H9 (cell line): Measurements from ENCODE around the gene ERMP1. TPM values are rescaled to one million over a fixed set of nuclear protein-coding genes. Genes with fewer than 3 reads are reported as not detected.

Experiments used
- DNase-seq: peaks from one replicate; pipeline ENCODE4 v3.0.0-alpha.2; 2017
- H2AFZ ChIP-seq: one replicate; pipeline ENCODE4 v1.6.1; 2013; ENCODE audit warnings: mild to moderate bottlenecking, low read length, control low read depth, moderate library complexity
- H2AK5ac ChIP-seq: 2 replicates; pipeline ENCODE4 v1.6.1; 2013; ENCODE audit warnings: low read length, control low read depth, mixed read lengths; ENCODE audit not compliant: insufficient read length
- H2BK120ac ChIP-seq: one replicate; pipeline ENCODE4 v1.6.1; 2013; ENCODE audit warnings: low read depth, mild to moderate bottlenecking, low read length, control low read depth, inconsistent platforms; ENCODE audit not compliant: poor library complexity, severe bottlenecking
- H2BK12ac ChIP-seq: 2 replicates; pipeline ENCODE4 v1.6.1; 2013; ENCODE audit warnings: low read length, control low read depth, mixed read lengths, low read depth; ENCODE audit not compliant: insufficient read length
- H2BK15ac ChIP-seq: 2 replicates; pipeline ENCODE4 v1.6.1; 2013; ENCODE audit warnings: low read depth, low read length, control low read depth
- H2BK20ac ChIP-seq: one replicate; pipeline ENCODE4 v1.6.1; 2013; ENCODE audit warnings: low read depth, mild to moderate bottlenecking, low read length, control low read depth, inconsistent platforms; ENCODE audit not compliant: poor library complexity, severe bottlenecking
- H2BK5ac ChIP-seq: 2 replicates; pipeline ENCODE4 v1.6.1; 2013; ENCODE audit warnings: low read length, control low read depth, mixed read lengths; ENCODE audit not compliant: insufficient read length
- H3K14ac ChIP-seq: 2 replicates; pipeline ENCODE4 v1.6.1; 2013; ENCODE audit warnings: low read length, control low read depth; ENCODE audit not compliant: insufficient read depth
- H3K18ac ChIP-seq: 2 replicates; pipeline ENCODE4 v1.6.1; 2013; ENCODE audit warnings: low read depth, mild to moderate bottlenecking, mixed read lengths, low read length, control low read depth; ENCODE audit not compliant: insufficient read length
- H3K23ac ChIP-seq: 2 replicates; pipeline ENCODE4 v1.6.1; 2013; ENCODE audit warnings: low read length, control low read depth, mixed read lengths, low read depth; ENCODE audit not compliant: insufficient read length
- H3K23me2 ChIP-seq: 2 replicates; pipeline ENCODE4 v1.6.1; 2013; ENCODE audit warnings: low read depth, mild to moderate bottlenecking, mixed read lengths, low read length, control low read depth; ENCODE audit not compliant: insufficient read length, poor library complexity, severe bottlenecking
- H3K27ac ChIP-seq: 2 replicates; pipeline ENCODE4 v1.5.1; 2013; ENCODE audit warnings: low read length, control low read depth, mixed read lengths, low read depth; ENCODE audit not compliant: insufficient read length
- H3K27me3 ChIP-seq: 2 replicates; pipeline ENCODE4 v1.6.1; 2013; ENCODE audit warnings: low read length, control low read depth, inconsistent platforms; ENCODE audit not compliant: insufficient read depth
- H3K4ac ChIP-seq: 2 replicates; pipeline ENCODE4 v1.6.1; 2013; ENCODE audit warnings: low read depth, mild to moderate bottlenecking, control low read depth, inconsistent platforms, low read length, moderate library complexity
- H3K4me1 ChIP-seq: 2 replicates; pipeline ENCODE4 v1.6.1; 2013; ENCODE audit warnings: low read length, control low read depth, inconsistent platforms; ENCODE audit not compliant: insufficient read depth
- H3K4me2 ChIP-seq: 2 replicates; pipeline ENCODE4 v1.6.1; 2013; ENCODE audit warnings: low read length, control low read depth, mixed read lengths; ENCODE audit not compliant: insufficient read length, insufficient read depth
- H3K56ac ChIP-seq: 2 replicates; pipeline ENCODE4 v1.6.1; 2013; ENCODE audit warnings: low read depth, mild to moderate bottlenecking, mixed read lengths, low read length, control low read depth; ENCODE audit not compliant: insufficient read length
- H3K79me1 ChIP-seq: 2 replicates; pipeline ENCODE4 v1.6.1; 2013; ENCODE audit warnings: low read depth, mild to moderate bottlenecking, moderate library complexity, low read length, control low read depth, inconsistent platforms; ENCODE audit not compliant: insufficient read depth, poor library complexity, severe bottlenecking
- H3K79me2 ChIP-seq: 2 replicates; pipeline ENCODE4 v1.6.1; 2013; ENCODE audit warnings: low read length, control low read depth, inconsistent platforms; ENCODE audit not compliant: insufficient read depth
- H3K9ac ChIP-seq: 2 replicates; pipeline ENCODE4 v1.6.1; 2013; ENCODE audit warnings: low read length, control low read depth, mixed read lengths; ENCODE audit not compliant: insufficient read length; ENCODE audit errors: extremely low read depth
- H3K9me3 ChIP-seq: one replicate; pipeline ENCODE4 v1.6.1; 2013; ENCODE audit warnings: low read depth, low read length, inconsistent platforms; ENCODE audit not compliant: control insufficient read depth
- H3T11ph ChIP-seq: one replicate; pipeline ENCODE4 v1.6.1; 2013; ENCODE audit warnings: mild to moderate bottlenecking, low read length, control low read depth, inconsistent platforms
- H4K20me1 ChIP-seq: one replicate; pipeline ENCODE4 v1.6.1; 2013; ENCODE audit not compliant: control insufficient read depth, insufficient read length, insufficient read depth
- H4K5ac ChIP-seq: 2 replicates; pipeline ENCODE4 v1.6.1; 2013; ENCODE audit warnings: low read depth, mild to moderate bottlenecking, mixed read lengths, low read length, control low read depth; ENCODE audit not compliant: insufficient read length
- H4K8ac ChIP-seq: replicated peaks from 2 replicates; pipeline ENCODE4 v1.6.1; 2013; ENCODE audit warnings: low read length, control low read depth, mixed read lengths, low read depth; ENCODE audit not compliant: insufficient read length
- H4K91ac ChIP-seq: 2 replicates; pipeline ENCODE4 v1.6.1; 2013; ENCODE audit warnings: low read depth, mild to moderate bottlenecking, moderate library complexity, mixed read lengths, low read length, control low read depth; ENCODE audit not compliant: insufficient read length
- H3K27ac Mint-ChIP-seq, 3 experiments: 2 replicates in 2 of 3; 3 replicates in 1 of 3; pipeline ENCODE4 v1.8.0; 2020 to 2021; ENCODE audit warnings: mixed read lengths in 3 of 3, mild to moderate bottlenecking in 1 of 3, moderate library complexity in 1 of 3
- H3K27me3 Mint-ChIP-seq: 2 replicates; pipeline ENCODE4 v1.8.0; 2021; ENCODE audit warnings: low read depth, mild to moderate bottlenecking, moderate library complexity, mixed read lengths
- H3K36me3 Mint-ChIP-seq, 3 experiments: 2 replicates in 2 of 3; 3 replicates in 1 of 3; pipeline ENCODE4 v1.8.0; 2020 to 2021; ENCODE audit warnings: low read depth in 3 of 3, mixed read lengths in 3 of 3; ENCODE audit not compliant: insufficient read depth in 1 of 3
- H3K4me1 Mint-ChIP-seq, 2 experiments: 2 replicates each; pipeline ENCODE4 v1.8.0; 2020; ENCODE audit warnings: mixed read lengths in 2 of 2
- H3K4me3 Mint-ChIP-seq, 2 experiments: 2 replicates in 1 of 2; 3 replicates in 1 of 2; pipeline ENCODE4 v1.8.0; 2020 to 2021; ENCODE audit warnings: mild to moderate bottlenecking in 2 of 2, mixed read lengths in 2 of 2, moderate library complexity in 1 of 2
- H3K9me3 Mint-ChIP-seq, 2 experiments: 2 replicates in 1 of 2; 3 replicates in 1 of 2; pipeline ENCODE4 v1.8.0; 2020; ENCODE audit warnings: mild to moderate bottlenecking in 2 of 2, mixed read lengths in 2 of 2, moderate library complexity in 1 of 2
- WGBS: extraction: QIAGEN DNeasy Blood & Tissue Kit; methylation state at CpG from one replicate; pipeline ENCODE4 v1.1.7; 2013; ENCODE audit warnings: missing lambda C conversion rate, low lambda C conversion rate, mixed read lengths; ENCODE audit not compliant: insufficient read length; ENCODE audit errors: extremely low coverage; 5-methylcytosine and 5-hydroxymethylcytosine counted together
- total RNA-seq: library from RNA; stranded (reverse); gene quantifications from 2 replicates; pipeline ENCODE4 v1.2.1, GENCODE V29; 2021
- TF ChIP-seq, protein P1 (sequence below): fragments of 200-600 bp; sonication (generic); conservative IDR thresholded peaks from 3 replicates; pipeline ENCODE4 v1.8.0; 2021; ENCODE audit warnings: antibody characterized with exemption, mild to moderate bottlenecking

The ERMP1 gene
- total RNA-seq, 1 experiment from 2014 or later = 20.2 TPM

DNA sequence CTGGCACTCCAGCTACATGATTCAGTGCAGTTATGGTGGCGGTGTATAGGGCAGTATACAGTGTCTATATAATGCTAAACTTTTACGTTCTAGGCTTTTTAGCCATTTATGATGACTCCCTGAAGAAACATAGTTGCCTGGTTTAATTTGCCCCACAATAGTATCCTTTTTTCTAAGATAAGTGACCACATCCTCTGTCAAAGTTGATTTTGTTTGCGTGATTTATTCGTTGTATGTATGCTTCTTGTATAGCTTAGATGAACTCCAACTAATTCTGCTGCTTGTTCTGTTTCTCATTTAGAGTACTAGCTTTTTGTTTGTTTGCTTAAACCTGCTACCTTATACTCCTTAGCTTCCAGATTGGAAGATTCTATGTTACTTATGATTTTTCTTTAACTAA, 83.6 kb downstream of the ERMP1 start:
- no peak overlapping the region for H2BK12ac ChIP-seq
- no peak overlapping the region for H4K91ac ChIP-seq
- H3K4me1 Mint-ChIP-seq = no peaks in the 10 kb centered on the region
- H3K36me3 Mint-ChIP-seq = peaks cover 13 to 25% (median 19%) of the 10 kb centered on the region in 3 experiments; a peak in 6 of 7 replicates
- no peak overlapping the region for H3K27ac ChIP-seq
- no peak overlapping the region for H3K27ac Mint-ChIP-seq
- H2BK20ac ChIP-seq = no peak overlapping the region
- H3K27me3 ChIP-seq = no peaks in the 10 kb centered on the region
- no peak overlapping the region for H3K9ac ChIP-seq
- H3K4me1 ChIP-seq = no peaks in the 10 kb centered on the region
- no peaks in the 10 kb centered on the region for H3K79me2 ChIP-seq
- DNase-seq = no peak
- WGBS = no CpG with 5 or more reads among the region's 4 CpGs
- no peak overlapping the region for H2AK5ac ChIP-seq
- H3K4me3 Mint-ChIP-seq = no peak overlapping the region
- H2BK5ac ChIP-seq = no peak overlapping the region
- H3K9me3 ChIP-seq = no peaks in the 10 kb centered on the region
- no peak overlapping the region for H3T11ph ChIP-seq
- H3K56ac ChIP-seq = no peak overlapping the region
- no peak overlapping the region for H2BK120ac ChIP-seq
- H2BK15ac ChIP-seq = no peak overlapping the region
- H3K23ac ChIP-seq = no peak overlapping the region
- no peak overlapping the region for H4K5ac ChIP-seq
- peaks cover 0 to 4% of the 10 kb centered on the region in 2 experiments; a peak in 1 of 5 replicates for H3K9me3 Mint-ChIP-seq
- H4K8ac ChIP-seq = no peak overlapping the region
- no peak overlapping the region for H3K14ac ChIP-seq
- no peak overlapping the region for H2AFZ ChIP-seq
- no peaks in the 10 kb centered on the region for H3K79me1 ChIP-seq
- TF ChIP-seq, protein P1, sequence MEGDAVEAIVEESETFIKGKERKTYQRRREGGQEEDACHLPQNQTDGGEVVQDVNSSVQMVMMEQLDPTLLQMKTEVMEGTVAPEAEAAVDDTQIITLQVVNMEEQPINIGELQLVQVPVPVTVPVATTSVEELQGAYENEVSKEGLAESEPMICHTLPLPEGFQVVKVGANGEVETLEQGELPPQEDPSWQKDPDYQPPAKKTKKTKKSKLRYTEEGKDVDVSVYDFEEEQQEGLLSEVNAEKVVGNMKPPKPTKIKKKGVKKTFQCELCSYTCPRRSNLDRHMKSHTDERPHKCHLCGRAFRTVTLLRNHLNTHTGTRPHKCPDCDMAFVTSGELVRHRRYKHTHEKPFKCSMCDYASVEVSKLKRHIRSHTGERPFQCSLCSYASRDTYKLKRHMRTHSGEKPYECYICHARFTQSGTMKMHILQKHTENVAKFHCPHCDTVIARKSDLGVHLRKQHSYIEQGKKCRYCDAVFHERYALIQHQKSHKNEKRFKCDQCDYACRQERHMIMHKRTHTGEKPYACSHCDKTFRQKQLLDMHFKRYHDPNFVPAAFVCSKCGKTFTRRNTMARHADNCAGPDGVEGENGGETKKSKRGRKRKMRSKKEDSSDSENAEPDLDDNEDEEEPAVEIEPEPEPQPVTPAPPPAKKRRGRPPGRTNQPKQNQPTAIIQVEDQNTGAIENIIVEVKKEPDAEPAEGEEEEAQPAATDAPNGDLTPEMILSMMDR = no peak
- no peaks in the 10 kb centered on the region for H3K27me3 Mint-ChIP-seq
- H3K4me2 ChIP-seq = no peak overlapping the region
- H3K4ac ChIP-seq = no peak overlapping the region
- H4K20me1 ChIP-seq = no peaks in the 10 kb centered on the region
- no peaks in the 10 kb centered on the region for H3K23me2 ChIP-seq
- no peak overlapping the region for H3K18ac ChIP-seq
